BLaER1 (cell line): Measurements from ENCODE around the gene TEX35.

Experiments
- H3K27ac ChIP-seq: shearing (Covaris generic); formaldehyde crosslinking; 2 replicates; pipeline ENCODE4 v1.8.1; 2022
- H3K27me3 ChIP-seq: shearing (Covaris generic); formaldehyde crosslinking; 2 replicates; pipeline ENCODE4 v1.8.1; 2022
- H3K36me3 ChIP-seq: shearing (Covaris generic); formaldehyde crosslinking; 2 replicates; pipeline ENCODE4 v1.8.1; 2022
- H3K4me1 ChIP-seq: shearing (Covaris generic); formaldehyde crosslinking; 2 replicates; pipeline ENCODE4 v1.8.1; 2022
- H3K4me2 ChIP-seq: shearing (Covaris generic); formaldehyde crosslinking; 2 replicates; pipeline ENCODE4 v1.8.1; 2022
- H3K4me3 ChIP-seq: shearing (Covaris generic); formaldehyde crosslinking; 2 replicates; pipeline ENCODE4 v1.8.1; 2022
- H3K9ac ChIP-seq: shearing (Covaris generic); formaldehyde crosslinking; 2 replicates; pipeline ENCODE4 v1.8.1; 2022
- H3K9me3 ChIP-seq: shearing (Covaris generic); formaldehyde crosslinking; 2 replicates; pipeline ENCODE4 v1.8.1; 2022
- H4K20me1 ChIP-seq: shearing (Covaris generic); formaldehyde crosslinking; 2 replicates; pipeline ENCODE4 v1.8.1; 2022
- Cebpa-rat ChIP-seq: shearing (Covaris generic); IDR thresholded peaks from 2 replicates; pipeline ENCODE4 v1.8.1; 2022

The TEX35 gene

DNA sequence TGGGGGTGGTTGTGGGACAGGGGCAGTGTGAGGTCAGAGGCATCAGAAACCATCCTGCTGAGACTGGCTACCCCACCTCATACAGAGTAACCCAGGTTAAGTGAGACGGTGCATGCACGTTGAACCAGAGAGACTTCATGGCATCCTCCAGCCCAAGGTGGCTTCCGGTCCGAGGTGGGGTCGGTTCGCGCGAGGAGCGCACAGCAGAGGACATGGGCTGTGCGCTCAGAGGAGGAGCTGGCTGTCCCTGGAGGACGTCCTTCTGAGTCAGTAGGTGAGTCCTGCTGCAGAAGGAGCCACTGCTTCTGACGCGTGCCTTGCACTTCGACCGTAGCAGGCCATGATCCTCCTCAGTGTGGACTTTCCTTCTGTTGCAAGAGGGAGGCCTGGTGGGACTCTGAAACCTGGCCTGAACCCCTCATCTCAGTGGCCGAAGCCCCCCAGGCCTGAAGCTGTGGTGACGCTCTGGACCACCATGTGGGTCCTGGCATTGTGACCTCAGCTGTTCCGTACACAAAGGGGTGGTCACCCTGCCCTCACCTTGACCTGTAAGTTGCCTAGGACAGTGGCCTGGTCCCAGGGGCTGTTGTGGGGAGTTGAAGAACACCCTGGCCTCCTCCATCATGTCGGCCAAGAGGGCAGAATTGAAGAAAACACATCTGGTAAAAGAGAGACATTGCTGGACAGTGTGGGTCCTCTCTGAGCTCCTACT is at the start of gene TEX35:
TEX35 (plus strand) TSS at position 544 of the 712 bp plus-strand sequence; CDS start at position 624, 80 bp downstream.
- Histone ChIP-seq H3K4me1 (no peaks in the 10 kb centered on the region), H3K27me3 (no peaks in the 10 kb centered on the region), H4K20me1 (no peaks in the 10 kb centered on the region), H3K27ac (no peak within 1 kb of the TSS), H3K4me2 (no peak within 1 kb of the TSS), H3K4me3 (no peak within 1 kb of the TSS), H3K9me3 (no peaks in the 10 kb centered on the region), H3K9ac (no peak within 1 kb of the TSS), H3K36me3 (no peaks in the 10 kb centered on the region)
- TF ChIP-seq Cebpa-rat = no peak

DNA sequence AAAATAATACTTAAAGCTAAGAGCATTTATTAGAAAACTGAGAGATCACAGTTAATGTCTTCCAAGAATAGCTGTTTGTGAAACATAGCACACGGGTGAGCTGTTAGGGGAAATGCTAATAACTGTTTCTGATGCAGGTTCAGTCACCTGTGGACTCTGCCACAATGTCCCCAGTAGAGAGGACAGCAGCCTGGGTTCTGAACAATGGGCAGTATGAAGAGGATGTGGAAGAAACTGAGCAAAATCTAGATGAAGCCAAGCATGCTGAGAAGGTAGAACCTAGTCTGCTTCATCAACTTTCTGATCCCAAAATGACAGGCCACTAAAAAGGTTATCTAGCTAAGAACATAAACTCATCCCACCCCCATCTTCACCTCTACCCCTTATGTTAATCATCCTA is 48.8 kb upstream of the TEX35 start:
- Histone ChIP-seq H3K9ac (no peak overlapping the region), H4K20me1 (no peaks in the 10 kb centered on the region), H3K36me3 (no peaks in the 10 kb centered on the region), H3K4me3 (no peak overlapping the region), H3K27me3 (no peaks in the 10 kb centered on the region), H3K4me1 (peaks cover 21% of the 10 kb centered on the region), H3K9me3 (no peaks in the 10 kb centered on the region), H3K27ac (no peak overlapping the region), H3K4me2 (no peak overlapping the region)
- TF ChIP-seq Cebpa-rat = no peak

DNA sequence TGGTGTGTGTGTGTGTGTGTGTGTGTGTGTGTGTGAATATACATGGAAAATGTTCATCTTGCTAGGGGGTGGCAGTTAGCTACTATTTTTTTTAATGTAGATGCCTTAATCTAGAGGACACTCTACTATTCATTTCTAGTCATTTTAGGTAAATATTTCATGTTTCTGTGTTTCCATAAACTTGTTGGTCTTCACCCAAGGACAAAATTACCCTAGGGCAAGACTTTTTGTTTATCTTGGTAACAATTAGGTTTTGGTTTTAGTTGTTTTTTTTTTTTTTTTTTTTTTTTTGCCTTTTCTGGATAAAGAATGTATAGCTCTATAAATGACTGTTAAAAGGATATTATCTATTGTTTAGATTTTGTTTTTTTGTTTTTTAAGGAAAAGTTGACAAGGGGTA is 48.3 kb upstream of the TEX35 start:
- no peaks in the 10 kb centered on the region for H3K36me3 ChIP-seq
- no peak for TF ChIP-seq Cebpa-rat
- H3K4me1 ChIP-seq = peaks cover 18% of the 10 kb centered on the region
- H3K9me3 ChIP-seq = no peaks in the 10 kb centered on the region
- H3K9ac ChIP-seq = no peak overlapping the region
- H4K20me1 ChIP-seq = no peaks in the 10 kb centered on the region
- no peaks in the 10 kb centered on the region for H3K27me3 ChIP-seq
- no peak overlapping the region for H3K4me3 ChIP-seq
- no peak overlapping the region for H3K27ac ChIP-seq
- no peak overlapping the region for H3K4me2 ChIP-seq

DNA sequence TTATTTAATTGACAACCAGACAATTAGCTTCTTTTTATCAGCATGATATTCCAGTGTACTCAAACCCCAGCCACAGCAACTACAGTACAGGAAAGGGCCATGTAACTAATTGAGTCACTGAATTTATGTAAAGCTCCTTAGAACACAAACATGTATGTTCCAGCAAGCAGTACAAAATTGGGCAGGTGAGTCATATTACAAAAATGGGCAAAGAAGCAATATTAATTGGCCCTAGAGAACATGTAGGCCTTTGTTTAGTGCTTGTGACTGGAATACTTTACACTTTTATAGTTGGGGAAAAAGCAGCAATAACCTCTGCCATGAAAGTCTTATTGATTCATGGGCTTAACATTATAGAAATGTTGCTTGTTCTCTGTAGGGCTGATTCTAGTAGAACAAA is 47.9 kb upstream of the TEX35 start:
- H3K27me3 ChIP-seq = no peaks in the 10 kb centered on the region
- no peak for TF ChIP-seq Cebpa-rat
- H3K4me1 ChIP-seq = peaks cover 14% of the 10 kb centered on the region
- H3K4me3 ChIP-seq = no peak overlapping the region
- H3K27ac ChIP-seq = no peak overlapping the region
- no peak overlapping the region for H3K9ac ChIP-seq
- H4K20me1 ChIP-seq = no peaks in the 10 kb centered on the region
- H3K36me3 ChIP-seq = no peaks in the 10 kb centered on the region
- no peaks in the 10 kb centered on the region for H3K9me3 ChIP-seq
- H3K4me2 ChIP-seq = no peak overlapping the region

DNA sequence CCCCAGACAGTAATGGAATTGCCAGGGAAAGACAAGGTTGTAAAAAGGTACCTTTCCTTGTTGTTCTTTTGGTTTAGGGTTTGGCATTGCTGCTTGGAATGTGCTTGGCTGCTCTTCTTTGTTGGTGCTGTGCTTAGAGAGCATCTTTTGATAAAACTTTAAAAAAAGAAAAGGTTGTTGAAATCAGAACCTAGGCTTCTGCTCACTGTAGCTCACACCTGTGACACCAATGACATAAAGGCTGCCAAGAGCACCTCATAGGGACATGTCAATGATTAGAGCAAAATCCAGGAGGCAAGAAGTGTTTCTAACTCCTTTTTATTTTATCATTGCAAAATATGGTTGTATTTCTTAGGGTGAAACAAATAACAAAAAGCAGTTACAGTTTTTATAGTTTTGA is 45.1 kb upstream of the TEX35 start:
- Histone ChIP-seq H3K4me2 (peak overlapping the region; percentile 26), H3K27me3 (no peaks in the 10 kb centered on the region), H4K20me1 (no peaks in the 10 kb centered on the region), H3K36me3 (no peaks in the 10 kb centered on the region), H3K27ac (no peak overlapping the region), H3K4me1 (peaks cover 13% of the 10 kb centered on the region), H3K9ac (no peak overlapping the region), H3K9me3 (no peaks in the 10 kb centered on the region), H3K4me3 (no peak overlapping the region)
- no peak for TF ChIP-seq Cebpa-rat

DNA sequence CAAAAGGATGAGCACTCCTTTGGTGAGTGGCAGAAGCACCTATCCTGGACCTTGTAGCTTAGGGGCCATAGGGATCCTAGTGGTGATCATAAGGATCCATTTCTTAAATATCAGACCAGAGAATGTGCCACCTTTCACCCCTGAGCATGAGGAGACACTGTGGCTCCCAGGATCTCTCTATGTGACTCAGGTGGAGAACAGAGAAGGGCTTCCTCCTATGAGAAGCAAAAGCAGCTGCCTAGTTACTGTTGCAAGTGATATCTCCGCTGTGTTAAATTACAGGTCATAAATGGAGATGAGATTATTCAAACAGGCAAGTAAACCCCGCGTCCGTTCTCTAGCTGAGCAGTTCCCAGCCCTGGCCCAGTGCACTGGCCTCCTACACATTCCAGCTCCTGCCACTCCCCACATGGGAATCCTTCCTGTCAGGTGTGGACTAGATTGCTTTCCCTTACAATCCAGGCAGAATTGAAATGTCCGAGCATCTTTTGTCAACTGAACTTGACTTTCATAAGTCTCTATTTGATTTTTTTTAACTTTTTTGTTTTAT is 42.4 kb upstream of the TEX35 start:
- H3K36me3 ChIP-seq = no peaks in the 10 kb centered on the region
- no peaks in the 10 kb centered on the region for H4K20me1 ChIP-seq

DNA sequence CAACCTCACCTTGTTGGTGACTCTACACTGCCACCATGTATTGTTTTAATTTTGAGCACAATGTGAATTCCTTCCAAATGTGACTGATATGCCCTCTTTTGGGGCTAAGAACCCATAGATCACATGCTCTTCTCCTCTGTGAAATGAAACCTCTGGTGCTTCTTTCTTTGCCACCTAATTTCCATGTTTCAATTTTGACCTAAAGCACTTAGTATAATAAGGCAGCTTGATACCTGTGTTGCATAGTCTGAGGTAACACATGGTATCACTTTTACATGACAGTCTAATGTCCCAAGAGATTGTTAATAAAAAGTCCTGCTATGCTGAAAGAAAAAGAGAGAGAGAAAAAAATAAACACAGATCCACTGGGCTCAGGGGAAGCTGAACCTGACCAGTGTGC is 40.4 kb upstream of the TEX35 start:
- H3K4me1 ChIP-seq = peaks cover 4% of the 10 kb centered on the region
- no peak overlapping the region for H3K9ac ChIP-seq
- no peaks in the 10 kb centered on the region for H4K20me1 ChIP-seq
- H3K4me2 ChIP-seq = no peak overlapping the region
- H3K36me3 ChIP-seq = no peaks in the 10 kb centered on the region
- H3K4me3 ChIP-seq = no peak overlapping the region
- no peaks in the 10 kb centered on the region for H3K9me3 ChIP-seq
- TF ChIP-seq Cebpa-rat = no peak
- H3K27ac ChIP-seq = no peak overlapping the region
- no peaks in the 10 kb centered on the region for H3K27me3 ChIP-seq

More for the DNA sequence above, 42.4 kb upstream of the TEX35 start:
- Histone ChIP-seq H3K9me3 (no peaks in the 10 kb centered on the region), H3K27ac (no peak overlapping the region), H3K4me1 (peaks cover 13% of the 10 kb centered on the region), H3K4me2 (no peak overlapping the region), H3K4me3 (no peak overlapping the region), H3K9ac (no peak overlapping the region), H3K27me3 (no peaks in the 10 kb centered on the region)
- TF ChIP-seq Cebpa-rat = no peak

DNA sequence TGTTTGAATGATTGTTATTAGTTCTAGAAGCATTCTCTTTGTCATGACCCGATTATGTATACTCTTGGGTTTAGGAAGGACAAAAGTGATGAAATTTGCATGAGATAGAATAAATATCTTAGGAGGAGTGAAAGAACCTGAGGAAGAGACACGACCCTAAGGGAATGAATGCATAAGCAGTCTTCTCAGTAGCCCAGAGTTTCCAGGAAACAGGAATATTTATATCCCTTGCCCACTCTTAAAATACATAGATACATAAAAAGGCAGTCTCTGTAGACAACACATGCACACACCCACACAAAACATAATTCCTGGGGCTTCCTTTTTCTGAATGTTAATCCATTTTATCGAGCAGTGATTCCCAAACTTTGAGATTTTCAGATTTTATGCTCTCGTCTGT is 35.5 kb upstream of the TEX35 start:
- Histone ChIP-seq H3K4me2 (no peak overlapping the region), H3K9me3 (peaks cover 12% of the 10 kb centered on the region; the same call in 1 of the 2 replicates), H3K4me1 (peaks cover 25% of the 10 kb centered on the region), H3K36me3 (peaks cover 7% of the 10 kb centered on the region; the same call in 1 of the 2 replicates), H3K4me3 (no peak overlapping the region), H3K27ac (no peak overlapping the region), H3K9ac (no peak overlapping the region), H4K20me1 (no peaks in the 10 kb centered on the region), H3K27me3 (no peaks in the 10 kb centered on the region)
- TF ChIP-seq Cebpa-rat = no peak

DNA sequence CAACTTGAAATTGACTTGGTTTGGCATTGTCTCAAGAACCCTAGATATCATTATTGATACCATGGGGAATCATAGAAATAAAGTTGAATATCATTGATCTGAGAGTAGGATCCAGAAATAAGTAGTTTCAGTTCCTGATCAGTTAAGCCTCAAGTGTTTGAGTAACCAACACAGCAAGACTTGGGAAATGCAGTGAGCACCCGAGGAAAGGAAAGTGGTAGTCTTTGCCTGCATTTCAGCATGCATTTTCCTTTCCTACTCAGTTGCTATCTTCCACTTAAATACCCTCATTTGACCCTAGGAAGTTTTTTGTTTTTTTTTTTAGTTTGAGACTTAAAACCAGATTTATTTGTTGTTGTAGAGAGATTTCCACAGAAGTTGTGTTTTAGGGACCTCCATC is 35.1 kb upstream of the TEX35 start:
- no peak overlapping the region for H3K4me2 ChIP-seq
- no peaks in the 10 kb centered on the region for H4K20me1 ChIP-seq
- H3K4me1 ChIP-seq = peaks cover 25% of the 10 kb centered on the region
- H3K27ac ChIP-seq = no peak overlapping the region
- H3K9me3 ChIP-seq = peaks cover 12% of the 10 kb centered on the region; the same call in 1 of the 2 replicates
- no peaks in the 10 kb centered on the region for H3K27me3 ChIP-seq
- no peak overlapping the region for H3K9ac ChIP-seq
- no peak overlapping the region for H3K4me3 ChIP-seq
- no peak for TF ChIP-seq Cebpa-rat
- H3K36me3 ChIP-seq = peaks cover 10% of the 10 kb centered on the region; the same call in 1 of the 2 replicates

DNA sequence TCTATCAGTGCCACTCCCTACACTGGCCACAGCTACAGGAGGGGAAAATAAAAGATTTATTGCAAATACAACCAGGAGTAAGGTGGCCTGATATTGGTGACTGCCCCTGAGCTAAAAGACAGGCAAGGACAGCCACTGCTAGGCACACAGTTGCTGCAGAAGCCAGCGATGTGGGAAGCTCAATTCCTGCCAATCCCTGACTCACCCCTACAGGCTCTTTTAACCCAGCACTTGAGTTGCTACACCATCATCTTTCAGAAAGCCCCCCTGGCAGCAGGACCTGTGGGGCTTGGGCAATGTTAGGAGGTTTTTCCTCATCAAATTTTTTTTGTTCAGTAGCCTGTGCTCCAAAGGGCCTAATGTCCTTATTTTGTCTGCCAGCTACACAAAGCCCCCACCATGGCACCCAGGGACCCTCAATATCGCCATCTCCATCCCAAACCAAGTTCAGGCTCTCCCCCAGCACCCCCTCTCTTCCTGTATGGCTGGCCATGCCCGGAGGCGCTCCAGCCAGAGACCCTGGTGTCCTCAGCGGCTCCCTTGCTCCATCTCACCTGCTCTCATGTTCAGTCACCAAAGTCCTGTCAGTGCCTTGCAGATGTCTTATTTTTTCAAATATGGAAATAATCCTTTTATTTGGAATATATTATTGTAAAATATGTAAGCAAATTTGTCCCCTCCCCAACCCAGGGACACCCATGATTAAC is 29.5 kb upstream of the TEX35 start:
- H3K9ac ChIP-seq = peak overlapping the region; percentile 0; the same call in 1 of the 2 replicates
- peak overlapping the region; percentile 83 for H3K4me2 ChIP-seq
- H3K27me3 ChIP-seq = no peaks in the 10 kb centered on the region
- no peak for TF ChIP-seq Cebpa-rat
- peak overlapping the region; percentile 96 for H3K27ac ChIP-seq
- peaks cover 10% of the 10 kb centered on the region; the same call in 1 of the 2 replicates for H3K36me3 ChIP-seq
- peaks cover 12% of the 10 kb centered on the region; the same call in 1 of the 2 replicates for H3K9me3 ChIP-seq
- no peaks in the 10 kb centered on the region for H4K20me1 ChIP-seq
- peaks cover 73% of the 10 kb centered on the region for H3K4me1 ChIP-seq
- H3K4me3 ChIP-seq = no peak overlapping the region
